ENCODE results near the gene HSD17B2.
"Not testable (repeated sequence)": the region's sequence is repeated elsewhere in the genome, so short reads cannot be mapped to it uniquely, and the experiment has no call there.

The HSD17B2 gene

GRCh38 chr16:82124651-82125050 is 89.6 kb downstream of the HSD17B2 start:
- DNase-seq (ENCODE audit: low read depth, low spot score), result no peak

GRCh38 chr16:82129881-82130280 is 94.8 kb downstream of the HSD17B2 start:
- DNase-seq (ENCODE audit: low read depth, low spot score), result no peak

GRCh38 chr16:82133798-82134197 is 98.7 kb downstream of the HSD17B2 start:
- no peak for DNase-seq (ENCODE audit: low read depth, low spot score)

GRCh38 chr16:82134846-82135245 is 99.8 kb downstream of the HSD17B2 start:
- DNase-seq (ENCODE audit: low read depth, low spot score), result no peak

- DNase-seq (ENCODE audit: low read depth, low spot score), result no peak
These were observed 100.8 kb downstream of the HSD17B2 start for GRCh38 chr16:82135844-82136243.

GRCh38 chr16:82136956-82137821 is 102.1 kb downstream of the HSD17B2 start:
- DNase-seq (ENCODE audit: low read depth, low spot score), result no peak

- DNase-seq (ENCODE audit: low read depth, low spot score), result no peak
These were observed 102.7 kb downstream of the HSD17B2 start for GRCh38 chr16:82137822-82138167.

- DNase-seq (ENCODE audit: low read depth, low spot score), result no peak
These were observed 103.6 kb downstream of the HSD17B2 start for GRCh38 chr16:82138478-82139285.

GRCh38 chr16:82139286-82139571 is 104.2 kb downstream of the HSD17B2 start:
- DNase-seq (ENCODE audit: low read depth, low spot score), result not testable (repeated sequence)

- DNase-seq (ENCODE audit: low read depth, low spot score), result no peak
These were observed 111.5 kb downstream of the HSD17B2 start for GRCh38 chr16:82146556-82146955.

GRCh38 chr16:82146957-82147356 is 111.9 kb downstream of the HSD17B2 start:
- no peak for DNase-seq (ENCODE audit: low read depth, low spot score)

GRCh38 chr16:82147546-82147945 is 112.5 kb downstream of the HSD17B2 start:
- DNase-seq (ENCODE audit: low read depth, low spot score), result no peak

Measured in activated CD4-positive, CD25-positive, alpha-beta regulatory T cell treated with anti-CD3 and anti-CD28 coated beads, Interleukin-2, amount 50 U/mL, for 16 hours (primary cell).